Measurements from ENCODE around the gene TCF3. TPM values are rescaled to one million over a fixed set of nuclear protein-coding genes. Genes with fewer than 3 reads are reported as not detected.
"Not testable (repeated sequence)": the region's sequence is repeated elsewhere in the genome, so short reads cannot be mapped to it uniquely, and the experiment has no call there.

Gene TCF3
- total RNA-seq, 1 experiment from 2014 or later, result 91.5 TPM

DNA sequence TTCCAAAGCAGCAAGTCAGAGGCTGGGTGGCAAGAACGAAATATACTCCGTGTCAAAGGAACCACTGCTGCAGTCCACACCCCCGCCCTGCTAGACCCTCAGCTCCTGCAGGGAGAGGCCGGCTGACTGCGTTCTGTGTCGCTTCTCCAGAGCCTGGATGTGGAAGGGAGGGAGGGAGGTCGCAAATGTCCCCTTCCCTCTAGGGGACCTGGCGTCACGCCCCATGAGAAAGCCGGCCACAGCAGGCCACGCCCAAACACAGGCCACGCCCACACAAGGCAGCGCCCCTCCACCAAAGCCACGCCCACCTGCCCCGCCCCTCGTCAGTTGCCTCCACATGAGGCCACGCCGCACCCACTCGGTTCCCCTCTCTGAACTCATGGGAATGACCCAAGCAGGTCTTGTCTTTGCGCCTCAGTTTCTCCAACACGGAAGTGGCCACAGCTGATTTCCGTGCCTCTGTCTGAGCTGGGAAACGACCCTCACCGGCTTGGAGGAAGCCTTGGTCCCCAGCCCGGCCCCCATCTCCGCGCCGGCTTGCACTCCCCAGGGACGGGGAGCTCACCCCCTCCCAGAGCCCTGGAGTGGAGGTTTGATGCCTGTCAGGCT, 38.4 kb upstream of the TCF3 start:
- DNase-seq, result peak; percentile 91
- Histone ChIP-seq H2AFZ (ENCODE audit: low read length) (no peak overlapping the region), H3K9ac (ENCODE audit: low read length) (no peak overlapping the region), H3K79me2 (ENCODE audit: low read length) (no peaks in the 10 kb centered on the region), H3K9me3 (ENCODE audit: low read length) (no peaks in the 10 kb centered on the region), H3K4me1 (ENCODE audit: low read length) (no peaks in the 10 kb centered on the region), H3K4me3 (ENCODE audit: low read length) (no peak overlapping the region), H3K9me2 (replicated peaks; ENCODE audit: insufficient read depth, low read length) (no peaks in the 10 kb centered on the region), H3K36me3 (ENCODE audit: insufficient read depth, low read length) (no peaks in the 10 kb centered on the region), H3K27me3 (ENCODE audit: low read length) (no peaks in the 10 kb centered on the region; the same call in 1 of the 2 replicates), H4K20me1 (ENCODE audit: insufficient read depth, low read depth, low read length) (no peaks in the 10 kb centered on the region), H3K27ac (ENCODE audit: low read length) (no peak overlapping the region), H3K4me2 (ENCODE audit: low read depth, low read length, poor library complexity, severe bottlenecking) (no peak overlapping the region)

GRCh38 chr19:1685785-1686184, 33.4 kb upstream of the TCF3 start:
- H3K4me1 ChIP-seq (ENCODE audit: low read length); DNase-seq; H3K9me3 ChIP-seq (ENCODE audit: low read length); H3K79me2 ChIP-seq (ENCODE audit: low read length); H3K9ac ChIP-seq (ENCODE audit: low read length); H2AFZ ChIP-seq (ENCODE audit: low read length); H3K9me2 ChIP-seq (replicated peaks; ENCODE audit: insufficient read depth, low read length); H3K27ac ChIP-seq (ENCODE audit: low read length); H3K4me2 ChIP-seq (ENCODE audit: low read depth, low read length, poor library complexity, severe bottlenecking); H3K36me3 ChIP-seq (ENCODE audit: insufficient read depth, low read length); H3K4me3 ChIP-seq (ENCODE audit: low read length); H3K27me3 ChIP-seq (ENCODE audit: low read length); H4K20me1 ChIP-seq (ENCODE audit: insufficient read depth, low read depth, low read length): not testable (repeated sequence)

- no peaks in the 10 kb centered on the region for H3K9me3 ChIP-seq (ENCODE audit: low read length)
- no peaks in the 10 kb centered on the region for H3K36me3 ChIP-seq (ENCODE audit: insufficient read depth, low read length)
- no peaks in the 10 kb centered on the region for H3K4me1 ChIP-seq (ENCODE audit: low read length)
- H3K79me2 ChIP-seq (ENCODE audit: low read length), result no peaks in the 10 kb centered on the region
- no peak overlapping the region for H3K4me2 ChIP-seq (ENCODE audit: low read depth, low read length, poor library complexity, severe bottlenecking)
- H2AFZ ChIP-seq (ENCODE audit: low read length), result no peak overlapping the region
- H3K27me3 ChIP-seq (ENCODE audit: low read length), result no peaks in the 10 kb centered on the region
- no peaks in the 10 kb centered on the region for H4K20me1 ChIP-seq (ENCODE audit: insufficient read depth, low read depth, low read length)
- no peaks in the 10 kb centered on the region for H3K9me2 ChIP-seq (replicated peaks; ENCODE audit: insufficient read depth, low read length)
- H3K4me3 ChIP-seq (ENCODE audit: low read length), result no peak overlapping the region
- no peak overlapping the region for H3K27ac ChIP-seq (ENCODE audit: low read length)
- H3K9ac ChIP-seq (ENCODE audit: low read length), result no peak overlapping the region
- no peak for DNase-seq
Measured at GRCh38 chr19:1685046-1685445, 32.6 kb upstream of the TCF3 start.

DNA sequence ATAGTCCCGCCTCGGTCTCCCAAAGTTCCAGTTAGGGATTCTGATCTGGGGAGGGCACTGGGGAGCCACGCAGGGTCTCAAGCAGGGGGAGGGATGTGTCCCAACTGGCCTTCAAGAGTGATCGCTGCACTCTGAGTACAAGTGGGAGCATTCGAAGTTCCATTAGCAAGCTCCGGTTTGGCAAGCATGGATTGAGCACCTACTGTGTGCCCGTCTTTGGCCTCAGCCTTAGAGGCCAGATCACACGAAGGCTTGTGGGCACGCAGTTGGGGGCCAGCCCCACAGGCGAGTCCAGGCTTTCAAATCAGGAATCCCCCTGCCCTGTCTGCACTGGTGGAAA, 32.1 kb upstream of the TCF3 start:
- no peaks in the 10 kb centered on the region for H3K36me3 ChIP-seq (ENCODE audit: insufficient read depth, low read length)
- no peak overlapping the region for H3K9ac ChIP-seq (ENCODE audit: low read length)
- H3K9me3 ChIP-seq (ENCODE audit: low read length), result no peaks in the 10 kb centered on the region
- no peaks in the 10 kb centered on the region for H3K9me2 ChIP-seq (replicated peaks; ENCODE audit: insufficient read depth, low read length)
- H3K4me3 ChIP-seq (ENCODE audit: low read length), result no peak overlapping the region
- no peak overlapping the region for H2AFZ ChIP-seq (ENCODE audit: low read length)
- H3K4me2 ChIP-seq (ENCODE audit: low read depth, low read length, poor library complexity, severe bottlenecking), result no peak overlapping the region
- no peaks in the 10 kb centered on the region for H3K27me3 ChIP-seq (ENCODE audit: low read length)
- H3K79me2 ChIP-seq (ENCODE audit: low read length), result no peaks in the 10 kb centered on the region
- no peaks in the 10 kb centered on the region for H4K20me1 ChIP-seq (ENCODE audit: insufficient read depth, low read depth, low read length)
- H3K4me1 ChIP-seq (ENCODE audit: low read length), result no peaks in the 10 kb centered on the region
- H3K27ac ChIP-seq (ENCODE audit: low read length), result no peak overlapping the region
- no peak for DNase-seq

- no peaks in the 10 kb centered on the region for H3K36me3 ChIP-seq (ENCODE audit: insufficient read depth, low read length)
- no peaks in the 10 kb centered on the region for H4K20me1 ChIP-seq (ENCODE audit: insufficient read depth, low read depth, low read length)
- no peak overlapping the region for H3K4me3 ChIP-seq (ENCODE audit: low read length)
- H3K9me3 ChIP-seq (ENCODE audit: low read length), result no peaks in the 10 kb centered on the region
- no peaks in the 10 kb centered on the region for H3K4me1 ChIP-seq (ENCODE audit: low read length)
- no peak overlapping the region for H3K27ac ChIP-seq (ENCODE audit: low read length)
- H3K79me2 ChIP-seq (ENCODE audit: low read length), result no peaks in the 10 kb centered on the region
- no peak overlapping the region for H2AFZ ChIP-seq (ENCODE audit: low read length)
- H3K4me2 ChIP-seq (ENCODE audit: low read depth, low read length, poor library complexity, severe bottlenecking), result no peak overlapping the region
- no peak overlapping the region for H3K9ac ChIP-seq (ENCODE audit: low read length)
- H3K9me2 ChIP-seq (replicated peaks; ENCODE audit: insufficient read depth, low read length), result no peaks in the 10 kb centered on the region
- no peak for DNase-seq
- no peaks in the 10 kb centered on the region for H3K27me3 ChIP-seq (ENCODE audit: low read length)
Measured at GRCh38 chr19:1683869-1684572, 31.6 kb upstream of the TCF3 start.

- Histone ChIP-seq H2AFZ (ENCODE audit: low read length) (no peak overlapping the region), H3K27ac (ENCODE audit: low read length) (no peak overlapping the region), H3K27me3 (ENCODE audit: low read length) (no peaks in the 10 kb centered on the region), H3K9ac (ENCODE audit: low read length) (no peak overlapping the region), H3K36me3 (ENCODE audit: insufficient read depth, low read length) (no peaks in the 10 kb centered on the region), H3K4me1 (ENCODE audit: low read length) (no peaks in the 10 kb centered on the region), H4K20me1 (ENCODE audit: insufficient read depth, low read depth, low read length) (no peaks in the 10 kb centered on the region), H3K9me2 (replicated peaks; ENCODE audit: insufficient read depth, low read length) (no peaks in the 10 kb centered on the region), H3K4me2 (ENCODE audit: low read depth, low read length, poor library complexity, severe bottlenecking) (no peak overlapping the region), H3K9me3 (ENCODE audit: low read length) (no peaks in the 10 kb centered on the region), H3K4me3 (ENCODE audit: low read length) (no peak overlapping the region), H3K79me2 (ENCODE audit: low read length) (no peaks in the 10 kb centered on the region)
- no peak for DNase-seq
Measured at GRCh38 chr19:1680976-1681375, 28.6 kb upstream of the TCF3 start.

- Histone ChIP-seq H3K9me3 (ENCODE audit: low read length) (no peaks in the 10 kb centered on the region), H3K27me3 (ENCODE audit: low read length) (no peaks in the 10 kb centered on the region), H3K4me1 (ENCODE audit: low read length) (no peaks in the 10 kb centered on the region), H3K9ac (ENCODE audit: low read length) (no peak overlapping the region), H2AFZ (ENCODE audit: low read length) (no peak overlapping the region), H3K36me3 (ENCODE audit: insufficient read depth, low read length) (no peaks in the 10 kb centered on the region), H3K27ac (ENCODE audit: low read length) (no peak overlapping the region), H3K4me2 (ENCODE audit: low read depth, low read length, poor library complexity, severe bottlenecking) (no peak overlapping the region), H3K79me2 (ENCODE audit: low read length) (no peaks in the 10 kb centered on the region), H3K9me2 (replicated peaks; ENCODE audit: insufficient read depth, low read length) (no peaks in the 10 kb centered on the region), H4K20me1 (ENCODE audit: insufficient read depth, low read depth, low read length) (no peaks in the 10 kb centered on the region), H3K4me3 (ENCODE audit: low read length) (no peak overlapping the region)
- no peak for DNase-seq
Measured at GRCh38 chr19:1678073-1678472, 25.7 kb upstream of the TCF3 start.

GRCh38 chr19:1676351-1677266, 24.2 kb upstream of the TCF3 start:
- H3K4me2 ChIP-seq (ENCODE audit: low read depth, low read length, poor library complexity, severe bottlenecking), result no peak overlapping the region
- peaks cover 11% of the 10 kb centered on the region for H3K4me1 ChIP-seq (ENCODE audit: low read length)
- no peak overlapping the region for H3K4me3 ChIP-seq (ENCODE audit: low read length)
- DNase-seq, result no peak
- H2AFZ ChIP-seq (ENCODE audit: low read length), result no peak overlapping the region
- H3K9ac ChIP-seq (ENCODE audit: low read length), result no peak overlapping the region
- H3K27ac ChIP-seq (ENCODE audit: low read length), result no peak overlapping the region
- no peaks in the 10 kb centered on the region for H3K79me2 ChIP-seq (ENCODE audit: low read length)
- no peaks in the 10 kb centered on the region for H3K9me3 ChIP-seq (ENCODE audit: low read length)
- no peaks in the 10 kb centered on the region for H4K20me1 ChIP-seq (ENCODE audit: insufficient read depth, low read depth, low read length)
- no peaks in the 10 kb centered on the region for H3K9me2 ChIP-seq (replicated peaks; ENCODE audit: insufficient read depth, low read length)
- H3K27me3 ChIP-seq (ENCODE audit: low read length), result no peaks in the 10 kb centered on the region
- no peaks in the 10 kb centered on the region for H3K36me3 ChIP-seq (ENCODE audit: insufficient read depth, low read length)

Measured in Karpas-422 (cell line).